NCI-H69 (cell line): ENCODE results near the gene CEACAM6.
"Not testable (repeated sequence)": the region's sequence is repeated elsewhere in the genome, so short reads cannot be mapped to it uniquely, and the experiment has no call there.

Experiments
- DNase-seq: peaks from one replicate; lab custom pipeline; 2025; lab: John Stamatoyannopoulos, UW

CEACAM6 gene

DNA sequence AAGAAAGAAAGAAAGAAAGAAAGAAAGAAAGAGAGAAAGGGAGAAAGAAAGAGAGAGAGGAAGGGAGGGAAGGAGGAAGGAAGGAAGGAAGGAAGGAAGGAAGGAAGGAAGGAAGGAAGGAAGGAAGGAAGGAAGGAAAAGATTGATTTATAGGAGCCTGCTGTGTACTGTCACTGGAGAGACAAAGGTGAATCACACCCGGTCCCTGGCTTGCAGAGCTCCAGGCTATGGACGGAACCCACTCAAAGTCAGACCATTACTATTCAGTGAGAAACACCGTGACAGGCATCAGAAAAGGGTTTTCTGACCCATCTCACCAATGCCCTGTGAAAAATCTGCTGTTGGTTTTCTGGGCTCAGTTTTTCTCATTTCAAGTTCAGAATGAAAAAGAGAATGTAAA lies 7.3 kb upstream of the CEACAM6 start:
- DNase-seq, result no peak

DNA sequence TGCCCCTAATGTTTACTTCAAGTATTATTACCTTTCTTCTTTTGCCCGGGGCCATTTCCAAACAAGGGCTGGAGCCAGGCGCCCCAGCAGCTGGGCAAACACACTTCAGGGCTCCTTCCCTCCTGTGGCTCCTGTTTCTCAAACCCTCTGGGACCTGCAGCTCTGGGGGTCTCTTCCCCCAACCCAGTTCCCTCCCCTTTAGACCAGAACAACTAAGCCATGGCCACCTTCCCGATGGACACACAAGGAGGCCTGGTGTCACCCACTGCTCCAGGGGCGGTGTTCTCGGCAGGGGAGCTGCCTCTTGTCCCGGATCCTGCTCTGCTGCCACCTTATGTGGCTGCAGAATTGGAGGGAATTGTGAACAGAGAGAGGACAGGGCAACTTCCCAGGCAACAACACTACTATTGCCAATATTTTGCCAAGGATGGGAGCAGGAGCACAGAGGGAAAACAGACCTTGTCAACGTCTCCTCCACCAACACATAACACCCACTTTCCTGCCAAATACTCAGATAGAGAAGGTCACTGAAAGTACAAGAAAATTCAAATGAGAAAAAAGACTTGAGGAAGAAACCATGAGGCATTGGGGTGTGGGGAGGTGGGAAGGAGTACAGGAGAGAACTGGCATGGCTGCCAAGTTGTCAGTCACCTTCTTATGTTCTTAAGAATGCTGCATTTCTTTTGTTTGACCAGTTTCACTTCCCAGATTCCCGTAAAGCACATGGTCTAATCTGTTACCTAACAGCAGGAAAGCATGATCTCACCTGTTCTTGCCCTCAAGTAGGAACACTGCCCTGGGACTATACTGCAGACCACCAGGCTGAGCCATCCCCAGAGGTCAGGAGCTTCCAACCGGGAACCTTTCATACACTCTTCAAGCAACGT lies 4.8 kb upstream of the CEACAM6 start:
- DNase-seq, result peak; percentile 75

DNA sequence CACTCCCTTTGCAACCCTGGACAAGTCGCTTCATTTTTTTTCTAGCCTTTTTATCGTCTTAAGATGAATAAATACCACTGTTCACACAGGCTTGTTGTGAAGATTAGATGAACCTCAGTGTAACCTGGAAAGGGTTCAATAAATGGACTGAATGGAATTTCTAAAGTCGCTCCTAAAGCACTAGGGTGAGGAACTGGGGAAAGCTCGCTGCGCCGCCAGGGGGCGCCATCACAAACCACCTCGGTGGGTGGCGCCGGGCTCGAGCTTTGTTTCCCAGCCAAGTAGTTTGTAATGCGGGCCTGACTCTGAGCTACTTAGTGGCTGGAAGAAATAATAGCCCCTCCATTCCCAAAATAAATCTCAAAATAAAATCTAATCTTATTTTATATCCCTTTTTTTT lies 2.2 kb upstream of the CEACAM6 start:
- peak; percentile 76 for DNase-seq

DNA sequence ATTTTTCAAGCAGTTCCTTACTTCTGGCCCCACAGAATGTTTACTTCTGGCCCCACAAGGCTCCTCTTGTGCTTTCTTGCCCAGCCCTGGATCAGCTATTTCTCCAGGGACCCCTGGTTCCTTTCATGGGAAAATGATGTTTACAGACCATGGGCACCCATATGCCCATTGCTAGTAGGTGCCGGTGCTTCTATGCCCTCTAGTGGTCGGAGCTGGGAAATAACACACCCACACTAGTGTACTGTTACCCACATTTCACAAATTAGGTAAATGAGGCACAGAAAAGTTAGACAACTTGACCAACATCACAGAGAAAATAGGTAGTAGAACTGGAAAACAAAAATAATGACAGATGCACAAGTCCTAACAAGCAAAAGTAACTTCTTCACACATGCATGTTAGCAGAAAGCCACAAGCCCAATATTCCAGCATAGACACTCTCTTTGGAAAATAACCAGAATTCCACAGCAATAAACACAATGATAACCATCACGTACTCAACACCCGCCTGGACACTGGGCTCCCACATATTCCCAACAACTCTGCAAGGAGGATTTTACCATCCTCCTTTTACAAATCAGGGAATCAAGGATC lies 1.3 kb upstream of the CEACAM6 start:
- peak; percentile 93 for DNase-seq

DNA sequence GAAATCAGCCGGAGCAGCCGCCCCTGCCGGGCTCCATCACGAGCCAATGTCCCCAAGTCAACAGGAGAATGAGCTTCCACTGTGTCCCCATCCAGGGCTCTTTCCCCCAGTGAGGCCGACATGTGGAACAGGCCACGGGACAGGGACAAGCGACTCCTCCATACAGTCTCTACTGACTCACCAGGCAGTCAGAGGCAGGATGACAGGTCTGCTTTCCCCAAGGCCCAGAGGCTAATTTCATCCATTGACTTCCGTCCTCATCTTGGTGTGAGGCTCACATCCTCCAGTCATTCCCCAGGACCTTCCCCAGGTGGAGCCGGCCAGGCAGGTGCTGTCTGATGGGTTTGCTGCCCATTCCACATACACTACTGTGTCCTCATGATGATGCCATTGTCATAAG lies 3.5 kb downstream of the CEACAM6 start:
- DNase-seq, result no peak

DNA sequence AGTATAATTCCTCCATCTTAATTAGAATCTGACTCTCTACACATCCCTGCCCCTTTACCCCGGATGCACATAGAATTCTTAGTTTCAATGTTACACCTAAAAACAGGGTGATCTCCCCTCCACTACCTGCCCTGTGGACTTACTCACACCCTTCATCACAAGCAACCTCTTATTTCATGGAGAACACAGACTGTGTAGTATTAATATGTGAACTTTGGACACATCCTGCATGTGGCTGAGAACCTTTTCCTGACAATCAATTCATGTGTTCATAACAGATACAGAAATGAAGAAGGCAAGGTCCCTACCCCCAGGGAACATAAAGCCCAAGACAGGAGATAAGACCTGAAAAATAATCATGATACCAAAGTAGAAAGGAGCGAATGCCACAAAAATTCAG lies 11.8 kb downstream of the CEACAM6 start:
- DNase-seq, result no peak

DNA sequence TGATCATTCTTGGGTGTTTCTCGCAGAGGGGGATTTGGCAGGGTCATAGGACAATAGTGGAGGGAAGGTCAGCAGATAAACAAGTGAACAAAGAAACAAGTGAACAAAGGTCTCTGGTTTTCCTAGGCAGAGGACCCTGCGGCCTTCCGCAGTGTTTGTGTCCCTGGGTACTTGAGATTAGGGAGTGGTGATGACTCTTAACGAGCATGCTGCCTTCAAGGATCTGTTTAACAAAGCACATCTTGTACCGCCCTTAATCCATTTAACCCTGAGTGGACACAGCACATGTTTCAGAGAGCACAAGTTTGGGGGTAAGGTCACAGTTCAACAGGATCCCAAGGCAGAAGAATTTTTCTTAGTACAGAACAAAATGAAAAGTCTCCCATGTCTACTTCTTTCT lies 12.8 kb downstream of the CEACAM6 start:
- not testable (repeated sequence) for DNase-seq

DNA sequence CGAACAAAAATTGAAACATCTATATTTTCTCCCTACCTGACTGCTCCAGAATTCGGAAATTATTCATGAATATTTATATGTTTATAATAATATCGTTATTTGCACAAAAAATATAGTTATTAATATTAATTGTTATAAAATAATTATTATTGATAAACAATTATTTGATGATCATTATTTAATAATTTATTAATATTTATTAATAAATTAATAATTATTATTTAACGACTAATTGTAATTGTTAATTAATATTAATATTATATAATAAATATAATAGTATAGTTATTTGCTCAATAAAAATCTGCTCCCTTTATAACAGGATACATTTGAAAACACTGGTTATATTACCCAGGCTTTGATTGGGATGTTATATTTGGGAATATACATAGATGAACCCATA lies 14.3 kb downstream of the CEACAM6 start:
- DNase-seq, result no peak

DNA sequence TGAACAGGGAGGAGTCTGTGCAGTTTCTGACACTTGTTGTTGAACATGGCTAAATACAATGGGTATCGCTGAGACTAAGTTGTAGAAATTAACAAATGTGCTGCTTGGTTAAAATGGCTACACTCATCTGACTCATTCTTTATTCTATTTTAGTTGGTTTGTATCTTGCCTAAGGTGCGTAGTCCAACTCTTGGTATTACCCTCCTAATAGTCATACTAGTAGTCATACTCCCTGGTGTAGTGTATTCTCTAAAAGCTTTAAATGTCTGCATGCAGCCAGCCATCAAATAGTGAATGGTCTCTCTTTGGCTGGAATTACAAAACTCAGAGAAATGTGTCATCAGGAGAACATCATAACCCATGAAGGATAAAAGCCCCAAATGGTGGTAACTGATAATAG lies 16.1 kb downstream of the CEACAM6 start:
- DNase-seq, result no peak

DNA sequence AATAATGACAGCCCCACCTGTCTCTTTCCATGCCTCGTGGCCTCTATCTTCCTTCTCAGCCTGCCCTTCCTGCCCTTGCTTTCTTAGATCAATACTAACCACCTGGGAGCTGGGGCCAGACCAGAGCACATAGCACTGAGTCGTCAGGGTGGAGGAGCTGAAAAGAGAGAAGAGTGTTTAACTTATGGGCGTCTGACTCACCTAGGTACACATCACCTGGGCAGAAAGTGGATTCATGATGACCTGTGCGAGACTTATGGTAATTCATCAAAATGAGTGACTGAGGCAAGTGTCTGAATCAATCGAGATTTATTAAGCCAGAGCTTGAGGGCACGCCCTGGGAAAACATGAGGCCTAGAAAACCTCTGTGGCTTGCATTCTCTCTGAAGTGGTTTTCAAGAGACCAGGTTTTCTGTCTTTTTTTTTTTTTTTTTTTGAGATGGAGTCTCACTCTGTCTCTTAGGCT lies 19.2 kb downstream of the CEACAM6 start:
- peak; percentile 99 for DNase-seq

DNA sequence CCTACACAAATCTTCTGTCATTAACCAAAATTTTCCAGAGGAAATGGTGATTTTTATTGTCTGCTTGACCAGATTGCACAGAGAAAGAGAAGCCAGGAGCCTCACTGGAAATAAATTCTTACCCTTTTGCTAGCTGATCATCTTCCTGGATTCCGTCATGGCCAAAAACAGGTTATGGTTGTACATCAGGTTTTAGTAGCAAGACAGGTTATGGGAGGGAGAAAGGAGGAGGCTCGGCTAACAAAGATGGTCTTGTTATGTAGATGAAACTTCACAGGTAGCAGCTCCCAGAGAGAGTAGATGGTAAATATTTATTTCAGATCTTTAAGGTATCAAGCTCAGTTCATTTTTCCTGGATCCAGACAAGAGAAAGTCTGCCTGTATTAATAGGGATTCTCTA lies 21.4 kb downstream of the CEACAM6 start:
- DNase-seq, result no peak

DNA sequence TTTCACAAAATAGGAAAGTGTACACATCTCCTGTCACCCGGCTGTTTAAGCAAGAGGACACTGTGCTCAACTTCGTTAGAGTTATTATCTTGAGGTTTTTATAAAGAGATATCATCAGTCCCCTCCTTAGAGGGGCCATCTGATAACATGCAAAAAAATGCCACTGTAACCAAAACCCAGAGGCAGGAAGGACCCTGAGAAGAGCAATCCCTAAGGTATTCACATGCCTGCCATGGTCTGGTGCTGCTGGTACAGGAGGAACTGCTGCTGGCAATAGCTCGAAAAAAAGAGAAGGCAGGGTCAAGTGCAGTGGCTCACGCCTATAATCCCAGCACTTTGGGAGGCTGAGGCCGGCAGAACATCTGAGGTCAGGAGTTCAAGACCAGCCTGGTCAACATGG lies 28.3 kb downstream of the CEACAM6 start:
- DNase-seq, result no peak

DNA sequence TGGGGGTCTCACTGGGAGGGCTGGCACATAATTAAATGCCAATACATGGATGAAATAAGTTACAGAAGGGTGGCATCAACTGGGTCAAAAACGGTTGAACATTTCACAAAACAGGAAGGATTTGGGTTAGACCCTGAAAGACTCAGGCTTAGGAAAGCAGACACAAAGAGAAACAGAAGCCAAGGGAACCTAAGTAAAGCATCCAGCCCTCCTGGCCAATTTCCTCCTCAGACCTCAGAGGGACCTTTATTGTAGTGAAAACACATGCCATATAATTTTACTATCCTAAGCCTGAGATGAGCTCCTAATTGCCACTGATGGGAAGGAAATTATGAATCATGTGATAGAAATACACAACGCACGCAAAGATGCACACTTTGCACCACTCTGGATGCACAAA lies 29.0 kb downstream of the CEACAM6 start:
- peak; percentile 69 for DNase-seq

DNA sequence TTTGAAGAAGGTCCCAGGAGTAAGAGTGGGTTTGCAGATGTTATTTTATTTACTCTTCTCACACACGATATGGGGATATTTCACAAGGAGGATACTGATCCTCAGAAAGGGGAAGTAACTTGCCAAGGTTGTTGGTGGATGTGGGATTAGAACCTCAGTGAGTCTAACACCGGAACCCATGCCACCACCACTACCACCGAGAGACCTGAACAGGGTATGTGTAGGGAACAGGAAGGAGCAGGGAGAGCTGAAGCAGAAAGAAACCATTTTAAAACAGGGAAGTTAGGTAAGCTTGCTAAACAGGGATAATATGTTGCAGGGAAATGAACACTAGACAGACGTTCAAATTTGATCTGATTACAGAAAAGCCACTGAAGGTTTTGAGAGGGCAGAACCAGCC lies 29.4 kb downstream of the CEACAM6 start:
- DNase-seq, result peak; percentile 45

DNA sequence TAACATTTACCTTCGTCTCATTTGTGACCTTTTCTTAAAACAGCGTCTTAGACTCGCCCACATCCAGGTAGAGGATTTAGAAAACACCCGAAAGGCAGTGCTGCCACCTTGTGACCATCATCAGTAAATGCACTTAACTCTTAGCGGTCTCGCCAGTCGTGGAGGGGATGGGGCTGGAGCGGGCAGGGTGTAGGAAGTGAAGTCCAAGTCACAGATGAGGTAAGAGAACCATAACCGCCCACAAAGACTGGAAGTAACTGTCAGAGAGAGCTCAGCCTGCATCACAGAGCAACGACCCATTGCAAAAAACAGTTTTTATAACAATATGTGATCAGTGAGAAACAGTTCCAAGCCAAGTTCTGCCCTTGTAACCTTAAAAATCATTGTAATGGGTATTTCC lies 30.3 kb downstream of the CEACAM6 start:
- peak; percentile 93 for DNase-seq

DNA sequence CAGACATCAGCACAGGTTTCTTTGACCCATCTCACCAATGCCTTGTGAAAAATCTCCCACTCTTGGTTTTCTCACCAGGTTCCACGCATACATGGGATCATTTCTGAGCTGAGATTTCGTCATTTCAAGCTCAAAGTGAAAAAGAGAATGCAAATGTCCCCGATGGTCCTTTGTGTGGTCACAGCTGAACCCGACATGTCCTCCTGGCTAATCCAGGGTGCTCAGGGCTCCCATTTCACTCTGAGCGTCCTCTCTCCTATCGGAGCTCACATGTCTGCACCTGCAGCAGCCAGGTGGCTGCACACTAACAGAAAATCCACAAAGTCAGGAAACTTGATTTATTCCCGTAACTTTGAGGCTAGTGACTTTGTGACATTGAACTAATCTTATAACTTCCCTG lies 31.7 kb downstream of the CEACAM6 start:
- DNase-seq, result peak; percentile 12

DNA sequence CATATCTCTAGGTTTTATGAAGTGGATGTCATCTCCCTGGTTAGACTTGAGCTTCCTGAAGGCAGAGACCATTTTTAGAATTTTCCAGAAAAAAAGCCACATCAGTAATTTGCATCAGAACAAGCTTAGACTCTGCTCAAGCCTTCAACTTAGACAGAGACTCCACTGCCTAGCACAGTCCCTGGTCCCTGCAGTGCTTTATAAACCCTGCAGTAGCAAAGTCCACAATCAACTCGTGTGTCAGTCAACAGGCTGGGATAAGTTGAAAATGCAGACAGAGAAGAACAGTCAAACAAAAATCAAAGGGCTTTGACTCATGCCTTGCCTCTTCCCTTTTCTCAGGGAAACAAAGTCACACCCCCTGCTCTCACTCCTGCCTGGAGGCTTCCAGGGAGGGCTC lies 33.2 kb downstream of the CEACAM6 start:
- DNase-seq, result not testable (repeated sequence)

DNA sequence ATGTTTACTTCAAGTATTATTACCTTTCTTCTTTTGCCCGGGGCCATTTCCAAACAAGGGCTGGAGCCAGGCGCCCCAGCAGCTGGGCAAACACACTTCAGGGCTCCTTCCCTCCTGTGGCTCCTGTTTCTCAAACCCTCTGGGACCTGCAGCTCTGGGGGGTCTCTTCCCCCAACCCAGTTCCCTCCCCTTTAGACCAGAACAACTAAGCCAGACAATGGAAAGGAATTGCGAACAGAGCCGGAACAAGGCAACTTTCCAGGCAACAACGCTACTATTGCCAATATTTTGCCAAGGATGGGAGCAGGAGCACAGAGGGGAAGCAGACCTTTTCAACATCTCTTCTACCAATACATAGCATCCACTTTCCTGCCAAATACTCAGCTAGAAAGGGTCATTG lies 33.7 kb downstream of the CEACAM6 start:
- DNase-seq, result peak; percentile 91

DNA sequence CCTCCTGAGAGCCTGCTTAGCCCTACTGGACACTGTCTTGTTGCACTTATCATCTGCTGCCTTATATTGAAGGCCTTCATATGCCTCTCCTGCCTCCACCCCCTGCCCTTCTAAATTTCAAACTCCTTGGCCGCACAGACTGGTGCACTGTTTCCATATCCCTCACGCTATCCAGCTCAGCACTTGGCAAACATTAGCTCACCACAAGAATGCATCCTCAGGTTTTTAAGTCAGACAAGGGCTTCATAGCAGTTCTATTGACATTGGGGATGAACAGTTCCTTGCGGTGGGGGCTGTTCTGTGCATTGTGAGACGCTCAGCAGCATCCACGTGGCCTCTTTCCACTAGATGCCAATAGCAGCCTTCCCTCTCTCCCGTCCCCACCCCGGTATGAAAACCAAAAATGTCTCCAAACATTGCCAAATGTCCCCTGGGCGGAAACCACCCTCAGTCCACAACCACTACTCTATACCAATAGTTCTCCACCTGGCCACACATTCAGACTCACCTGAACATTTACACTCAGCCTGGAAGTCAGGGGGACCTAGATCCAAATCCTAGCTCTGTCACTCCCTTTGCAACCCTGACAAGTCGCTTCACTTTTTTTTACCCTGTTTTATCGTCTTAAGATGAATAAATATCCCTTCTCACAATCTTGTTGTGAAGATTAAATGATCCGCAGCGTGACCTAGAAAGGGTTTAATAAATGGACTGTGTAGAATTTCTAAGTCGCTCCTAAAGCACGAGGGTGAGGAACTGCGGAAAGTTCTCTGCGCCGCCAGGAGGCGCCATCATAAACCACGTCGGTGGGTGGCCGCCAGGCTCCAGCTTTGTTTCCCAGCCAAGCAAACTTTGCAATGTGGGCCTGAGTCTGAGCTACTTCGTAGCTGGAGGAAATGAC lies 37.4 kb downstream of the CEACAM6 start:
- no peak for DNase-seq

DNA sequence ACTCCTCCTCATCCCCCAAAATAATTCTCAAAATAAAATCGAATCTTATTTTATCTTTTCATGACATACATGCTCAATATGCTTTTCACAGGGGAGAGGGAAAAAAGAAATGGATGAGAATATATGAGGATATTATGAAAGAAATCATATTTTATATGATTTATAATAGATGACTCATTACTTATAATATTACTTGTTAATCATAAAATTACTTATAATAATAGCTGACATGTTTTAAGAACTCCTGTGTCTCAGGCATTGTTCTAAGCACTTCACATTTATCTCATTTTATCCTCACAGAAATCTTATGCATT lies 38.0 kb downstream of the CEACAM6 start:
- no peak for DNase-seq

DNA sequence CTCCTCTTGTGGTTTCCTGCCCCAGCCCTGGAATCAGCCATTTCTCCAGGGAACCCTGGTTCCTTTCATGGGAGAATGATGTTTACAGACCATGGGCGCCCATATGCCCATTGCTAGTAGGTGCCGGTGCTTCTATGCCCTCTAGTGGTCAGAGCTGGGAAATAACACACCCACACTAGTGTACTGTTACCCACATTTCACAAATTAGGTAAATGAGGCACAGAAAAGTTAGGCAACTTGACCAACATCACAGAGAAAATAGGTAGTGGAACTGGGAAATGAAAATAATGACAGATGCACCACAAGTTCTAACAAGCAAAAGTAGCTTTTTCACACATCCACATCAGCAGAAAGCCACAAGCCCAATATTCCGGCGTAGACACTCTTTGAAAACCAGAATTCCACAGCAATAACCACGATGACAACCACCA lies 39.7 kb downstream of the CEACAM6 start:
- peak; percentile 95 for DNase-seq

DNA sequence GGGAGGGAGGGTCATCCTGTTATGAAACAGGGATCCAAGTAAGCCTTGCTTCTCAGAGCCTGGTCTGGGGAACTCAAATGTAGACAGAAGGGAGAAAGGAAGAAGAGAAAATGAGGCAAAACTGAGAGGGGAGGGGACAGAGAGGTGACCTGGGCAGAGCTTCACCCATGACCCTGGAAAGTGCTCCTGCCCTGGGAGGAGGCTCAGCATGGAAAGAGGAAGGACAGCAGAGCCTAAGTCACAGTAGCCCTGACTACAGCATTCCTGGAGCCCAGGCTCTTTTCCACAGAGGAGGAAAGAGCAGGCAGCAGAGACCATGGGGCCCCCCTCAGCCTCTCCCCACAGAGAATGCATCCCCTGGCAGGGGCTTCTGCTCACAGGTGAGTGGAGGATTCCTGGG lies 41.0 kb downstream of the CEACAM6 start, which contains the start of gene CEACAM3:
Gene CEACAM3, plus strand, starts transcription at position 226 of the 400 bp plus-strand sequence. Its CDS starts 91 bp downstream, at position 317.
- no peak for DNase-seq

DNA sequence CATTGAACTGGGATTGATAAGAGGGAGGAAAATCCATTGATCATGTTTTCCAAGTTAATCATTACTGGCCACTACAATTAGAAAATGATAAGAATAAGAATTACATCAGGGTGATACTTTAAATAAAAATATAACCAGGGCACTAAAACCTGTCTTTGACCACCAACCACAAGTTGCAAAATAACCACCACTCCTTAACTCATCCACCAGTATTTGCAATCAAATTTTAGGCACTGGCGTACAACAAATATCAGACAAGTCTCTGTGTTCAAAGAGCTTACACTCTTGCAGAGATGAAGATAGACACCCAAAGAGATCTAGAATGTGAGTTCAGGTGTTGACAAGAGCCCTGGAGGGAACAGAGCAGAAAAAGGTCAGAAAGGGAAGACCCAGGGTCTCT lies 41.6 kb downstream of the CEACAM6 start:
- DNase-seq, result no peak
